ENCODE measurements around the gene SERGEF.

The SERGEF gene

DNA sequence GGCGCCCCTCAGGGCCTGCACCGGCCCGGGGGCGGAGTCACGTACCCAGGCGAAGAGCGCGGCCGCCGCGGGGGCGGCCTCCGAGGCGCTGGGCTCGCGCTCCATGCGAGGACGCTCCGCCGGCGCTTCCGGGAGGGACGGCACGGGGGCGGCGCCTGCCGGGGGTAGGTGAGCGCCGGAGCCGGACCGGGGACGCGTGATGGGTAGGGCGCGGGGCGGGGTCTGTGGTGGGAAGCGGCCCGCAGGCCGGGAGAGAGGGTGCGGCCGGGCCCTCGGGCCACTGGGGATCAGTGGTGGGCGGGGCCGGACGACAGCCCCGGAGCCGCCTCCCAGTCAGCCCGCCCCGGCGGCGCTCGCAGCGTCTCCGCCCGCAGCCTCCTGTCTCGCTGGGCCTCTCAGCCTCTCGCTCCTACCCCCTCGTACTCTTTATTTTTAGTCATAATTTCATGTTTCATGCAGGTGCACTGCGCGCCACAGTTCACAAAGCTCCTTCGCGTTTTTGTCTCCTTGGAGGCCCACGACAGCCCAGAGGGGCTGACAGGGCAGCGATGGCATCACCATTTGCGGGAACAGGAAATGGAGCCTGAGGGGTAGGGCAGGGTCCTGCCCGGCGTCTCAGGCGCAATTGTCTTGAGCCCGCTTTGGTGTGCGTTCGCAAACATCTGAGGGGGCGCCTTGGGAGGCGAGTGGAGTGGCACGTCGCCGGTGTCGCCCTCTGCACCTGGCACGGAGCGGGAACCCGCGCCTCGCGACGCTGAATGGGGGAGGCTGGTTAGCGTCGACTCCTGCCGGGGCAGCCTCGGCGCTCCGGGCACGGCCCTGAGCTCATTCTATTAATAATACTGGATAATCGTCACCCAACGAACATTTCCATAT is at the start of gene SERGEF:
Gene SERGEF (minus strand): TSS at position 142 of the 876 bp plus-strand sequence. CDS start 37 bp downstream, at position 105.
- peak; percentile 93 to 94 for DNase-seq (ENCODE audit: low read depth in 2 of 2)

DNA sequence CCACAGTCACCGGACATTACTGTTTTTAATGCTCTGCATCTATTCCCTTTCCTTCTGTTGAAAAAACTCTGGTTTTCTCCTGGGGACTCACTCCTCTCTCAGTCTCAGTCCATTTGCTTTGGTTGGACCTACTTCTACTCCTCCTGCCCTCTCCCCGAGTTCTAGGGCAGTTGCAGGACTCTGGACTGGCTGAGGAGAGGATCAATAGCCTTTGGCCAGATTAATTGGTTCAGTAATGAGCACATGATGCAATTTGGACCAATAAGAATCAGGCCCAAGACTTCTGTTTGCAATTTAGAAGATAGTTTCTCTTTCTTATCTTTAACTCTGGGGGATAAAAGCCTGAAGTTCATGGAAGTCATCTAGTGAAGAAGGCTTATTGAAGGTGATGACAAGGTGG is 48.5 kb upstream of the SERGEF start:
- DNase-seq (ENCODE audit: low read depth in 2 of 2), result no peak

DNA sequence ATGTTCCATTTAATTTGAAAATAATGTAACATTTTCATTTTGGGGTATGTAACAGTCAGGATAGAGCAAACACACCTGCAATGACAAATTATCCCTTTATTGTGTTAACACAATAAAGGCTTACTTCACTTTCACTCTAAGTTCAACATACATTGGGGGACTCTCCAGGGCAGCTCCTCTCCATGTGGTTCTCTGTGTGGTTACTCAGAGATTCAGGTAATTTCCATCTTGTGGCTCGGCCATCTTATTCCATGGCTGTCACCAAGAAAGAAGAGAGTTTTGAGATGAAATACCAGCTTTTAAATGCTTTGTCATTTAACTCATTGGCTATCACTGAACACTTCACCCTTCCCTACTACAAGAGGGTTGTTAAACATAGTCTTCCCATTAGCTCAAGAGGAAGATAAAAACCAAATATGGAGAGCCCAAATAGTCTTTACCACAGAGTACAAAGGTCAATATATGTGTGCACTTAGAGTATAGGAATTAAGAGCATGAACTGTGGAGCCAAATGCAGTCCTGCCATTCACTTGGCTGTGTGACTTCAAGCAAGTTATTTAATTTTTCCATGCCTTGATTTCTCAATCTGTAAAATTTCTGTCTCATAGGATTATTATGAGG is 43.8 kb upstream of the SERGEF start:
- no peak for DNase-seq (ENCODE audit: low read depth in 2 of 2)

DNA sequence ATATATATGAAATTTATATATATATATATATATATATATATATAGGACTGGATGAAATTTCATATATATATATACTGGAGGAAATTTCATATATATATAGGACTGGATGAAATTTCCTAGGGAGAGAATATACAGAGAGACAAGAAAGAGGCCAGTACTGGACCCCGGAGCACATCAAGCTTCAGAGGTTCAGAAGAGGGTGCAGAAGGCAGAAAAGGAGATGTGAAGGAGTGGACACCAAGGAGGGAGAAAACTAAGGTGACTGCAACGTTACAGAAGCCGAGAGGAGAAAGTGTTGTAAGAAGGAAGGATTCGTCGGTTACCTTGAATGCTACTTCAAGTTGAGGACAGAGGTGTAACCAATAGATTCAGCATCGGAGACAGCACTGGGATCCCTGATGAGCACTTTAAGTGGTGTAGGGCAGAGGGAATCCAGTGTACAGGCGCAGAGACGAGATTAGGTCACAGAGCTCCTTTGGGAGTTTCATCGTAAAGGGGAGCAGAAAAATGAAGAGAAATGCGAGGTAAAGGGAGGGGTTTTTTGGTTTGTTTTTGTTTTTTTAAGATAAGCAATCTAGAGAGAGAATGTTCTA is 41.8 kb upstream of the SERGEF start:
- no peak for DNase-seq (ENCODE audit: low read depth in 2 of 2)

DNA sequence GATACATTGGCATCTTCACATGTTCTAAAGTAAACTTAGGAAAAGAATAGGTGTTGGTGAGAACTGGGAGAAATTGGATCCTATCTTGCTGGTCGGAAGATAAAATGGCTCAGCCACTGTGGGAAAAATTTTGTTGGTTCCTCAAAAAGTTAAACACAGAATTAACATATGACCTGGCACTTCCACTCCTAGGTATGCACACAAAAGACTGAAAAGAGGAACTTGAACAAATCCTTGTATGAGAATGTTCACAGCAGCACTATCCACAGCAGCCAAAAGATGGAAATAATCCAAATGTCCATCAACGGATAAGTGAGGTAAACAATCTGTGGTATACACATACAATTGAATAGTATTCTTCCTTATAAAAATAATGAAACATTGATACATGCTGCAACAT is 38.0 kb upstream of the SERGEF start:
- no peak for DNase-seq (ENCODE audit: low read depth in 2 of 2)

DNA sequence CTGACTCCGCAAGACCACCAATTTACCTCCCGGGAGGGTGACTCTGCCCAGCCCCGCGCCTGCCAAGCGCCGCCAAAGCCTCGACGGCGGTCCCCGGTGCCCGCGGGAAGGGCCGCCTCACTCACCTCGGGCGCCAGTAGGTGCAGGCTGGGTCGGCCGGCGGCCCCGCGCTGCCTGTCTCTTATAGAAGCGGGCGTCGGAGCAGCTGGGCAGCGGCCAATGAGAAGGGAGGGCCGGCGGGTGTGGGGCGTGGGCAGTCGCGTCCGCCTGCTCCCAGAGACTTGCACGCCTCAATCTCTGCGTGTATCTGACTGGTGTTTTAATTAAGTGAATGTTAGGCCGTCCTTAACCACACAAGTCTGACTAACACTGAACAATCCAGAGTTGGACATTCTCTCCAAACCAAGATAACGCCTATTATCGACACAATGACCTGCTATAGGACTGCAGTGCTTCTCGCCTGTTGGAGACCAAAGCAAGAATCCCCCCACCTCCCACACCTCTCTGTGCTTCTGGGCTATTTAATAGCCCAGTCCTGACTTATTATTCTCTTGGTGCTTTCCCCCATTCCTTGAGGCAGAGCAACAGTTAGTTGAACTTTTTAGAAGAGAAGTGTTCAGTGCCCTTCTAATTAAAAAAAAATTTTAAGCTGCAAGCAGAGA is 33.4 kb upstream of the SERGEF start, which contains the start of gene TPH1:
Gene TPH1 (minus strand): TSS at position 154 of the 662 bp plus-strand sequence. CDS start 5,507 bp downstream, outside the sequence.
- no peak for DNase-seq (ENCODE audit: low read depth in 2 of 2)

DNA sequence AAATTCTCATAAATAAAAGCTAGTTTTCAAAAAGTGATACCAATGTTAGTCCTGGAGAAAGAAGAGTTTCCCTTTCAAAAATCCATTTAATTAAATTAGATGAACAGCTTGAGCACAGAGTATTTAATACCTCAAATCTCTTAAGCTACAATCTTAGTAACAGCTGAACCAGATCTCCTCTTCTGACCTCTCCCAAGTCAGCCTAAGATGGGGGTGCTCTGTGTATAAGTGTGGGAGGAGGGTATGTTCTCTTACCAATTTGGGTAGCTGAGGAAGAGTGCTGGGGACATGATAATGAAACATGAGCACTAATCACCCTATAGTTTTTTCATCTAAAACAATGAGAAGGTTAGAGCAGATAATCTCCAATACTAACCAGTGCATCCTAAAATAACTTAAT is 23.6 kb upstream of the SERGEF start:
- DNase-seq (ENCODE audit: low read depth in 2 of 2), result no peak

DNA sequence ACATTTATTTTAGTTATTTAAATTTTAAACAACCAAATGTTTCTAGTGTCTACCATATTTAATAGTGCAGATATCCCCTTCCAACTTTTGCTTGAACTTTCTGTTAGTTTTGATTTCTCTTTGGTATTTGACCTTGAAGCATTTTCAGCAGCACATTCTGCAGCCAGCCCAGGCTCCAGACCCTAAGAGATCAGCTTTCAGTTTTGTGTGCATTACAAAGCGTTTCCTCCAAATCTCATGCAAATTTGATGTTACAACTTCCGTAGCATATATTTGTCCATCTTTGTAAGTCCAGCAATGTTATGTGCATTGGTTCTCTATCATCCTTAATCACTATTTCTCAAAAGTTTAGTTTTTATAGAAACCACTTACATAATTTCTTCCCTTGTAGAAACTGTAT is 14.6 kb upstream of the SERGEF start:
- DNase-seq (ENCODE audit: low read depth in 2 of 2), result no peak

DNA sequence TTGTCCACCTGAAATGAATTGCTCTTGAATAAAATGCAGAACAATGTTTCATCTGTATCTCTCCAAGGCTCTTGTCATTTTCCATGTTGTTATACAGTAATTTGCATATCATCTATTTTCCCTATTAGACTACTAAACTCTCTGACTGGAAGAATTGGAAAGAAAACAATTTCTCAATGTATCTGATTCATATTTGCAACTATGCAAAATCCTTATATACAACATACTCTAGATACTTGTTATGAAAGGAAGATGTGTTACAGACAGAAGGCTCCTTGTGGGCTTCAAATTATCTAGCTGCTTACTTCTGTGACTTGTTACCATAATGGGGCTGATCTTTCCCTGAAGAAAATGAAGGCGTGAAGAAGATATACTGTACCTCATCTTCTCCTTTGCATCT is 9.6 kb upstream of the SERGEF start:
- DNase-seq (ENCODE audit: low read depth in 2 of 2), result no peak

DNA sequence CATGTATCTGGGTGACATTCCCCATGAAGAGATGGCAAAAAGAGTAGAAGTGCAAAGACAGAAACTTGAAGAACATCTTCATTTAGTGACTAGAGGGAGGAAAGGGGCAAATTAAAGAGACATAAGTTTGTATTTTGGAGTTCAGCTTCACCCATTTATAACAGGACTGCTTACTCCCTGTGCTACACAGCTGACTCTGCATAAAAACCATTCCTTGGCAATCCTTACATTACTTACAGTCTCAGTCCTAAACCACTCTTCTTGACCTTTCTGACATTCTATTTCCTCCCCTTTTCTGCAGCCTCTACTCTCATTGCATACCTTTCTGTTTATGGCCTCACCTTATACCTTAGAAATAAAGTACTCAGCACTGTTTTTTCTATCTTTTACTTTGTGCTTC is 6.8 kb upstream of the SERGEF start:
- no peak for DNase-seq (ENCODE audit: low read depth in 2 of 2)

DNA sequence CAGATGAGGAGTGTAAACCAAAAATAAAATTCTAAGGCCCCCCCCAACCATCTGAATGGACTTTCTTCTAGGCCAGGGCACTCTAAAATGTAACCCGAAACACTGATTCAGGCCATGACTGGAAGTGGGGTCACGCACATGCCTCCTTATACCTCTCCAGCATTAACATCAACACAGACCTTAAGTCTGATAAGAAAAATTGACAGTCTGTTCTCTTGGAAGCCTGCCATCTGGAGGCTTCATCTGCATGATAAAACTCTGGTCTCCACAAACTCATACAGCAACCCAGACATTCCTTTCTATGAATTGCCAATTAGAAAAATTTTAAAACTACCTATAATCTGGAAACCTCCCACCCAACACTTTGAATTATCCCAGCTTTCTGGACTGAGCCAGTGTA is 3.9 kb upstream of the SERGEF start:
- DNase-seq (ENCODE audit: low read depth in 2 of 2), result no peak

DNA sequence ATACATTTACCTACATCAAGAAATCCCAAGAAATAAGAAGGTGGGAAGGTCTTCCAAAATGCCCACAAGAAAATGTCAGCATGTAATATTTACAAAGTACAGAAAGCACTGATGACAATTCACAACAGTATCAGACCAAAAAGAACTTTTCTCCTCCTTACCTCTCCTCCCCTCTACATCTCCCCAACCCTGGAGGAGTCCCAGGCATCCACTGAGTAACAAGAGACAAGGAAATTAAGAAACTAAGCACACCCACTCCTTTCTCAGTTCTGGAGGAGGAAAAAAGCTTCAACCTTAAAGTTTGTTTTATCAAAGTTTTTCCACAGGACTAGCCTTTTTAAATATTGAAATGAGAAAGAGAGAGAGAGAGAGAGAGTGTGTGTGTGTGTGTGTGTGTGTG is 2.0 kb upstream of the SERGEF start:
- DNase-seq (ENCODE audit: low read depth in 2 of 2), result no peak

DNA sequence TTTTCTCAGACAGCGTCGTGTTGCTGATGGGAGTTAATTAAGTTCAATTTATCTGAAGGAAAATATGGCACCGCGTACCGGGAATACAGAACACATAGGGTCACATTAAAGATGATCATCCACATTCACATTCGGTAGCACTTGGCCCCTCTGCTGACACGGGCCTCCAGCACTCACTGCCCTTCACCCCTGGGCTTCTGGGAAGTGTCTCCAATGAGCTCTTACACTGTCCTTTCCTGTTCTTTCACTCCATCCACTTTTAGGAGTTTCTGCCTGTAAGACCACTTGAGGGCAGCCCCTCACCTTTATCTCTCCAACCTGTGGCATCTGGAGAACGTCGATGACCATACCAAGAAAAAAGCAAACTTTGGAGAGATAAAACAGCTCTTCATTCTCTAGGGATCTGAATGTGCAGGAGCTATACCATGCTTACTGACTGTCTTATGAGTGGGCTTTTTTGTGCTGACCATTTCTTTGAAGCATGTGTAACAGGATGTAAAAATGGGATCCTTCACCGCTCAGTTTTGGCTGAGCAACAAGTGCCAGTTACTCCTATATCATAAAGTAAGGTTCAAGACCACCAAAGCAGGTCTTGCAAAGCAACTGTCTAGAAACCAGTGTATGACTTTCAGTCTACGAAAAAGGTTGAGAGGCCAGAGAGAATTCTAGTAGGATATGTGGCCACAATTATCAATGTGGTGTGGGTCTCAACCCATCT is 1.1 kb upstream of the SERGEF start:
- no peak for DNase-seq (ENCODE audit: low read depth in 2 of 2)

DNA sequence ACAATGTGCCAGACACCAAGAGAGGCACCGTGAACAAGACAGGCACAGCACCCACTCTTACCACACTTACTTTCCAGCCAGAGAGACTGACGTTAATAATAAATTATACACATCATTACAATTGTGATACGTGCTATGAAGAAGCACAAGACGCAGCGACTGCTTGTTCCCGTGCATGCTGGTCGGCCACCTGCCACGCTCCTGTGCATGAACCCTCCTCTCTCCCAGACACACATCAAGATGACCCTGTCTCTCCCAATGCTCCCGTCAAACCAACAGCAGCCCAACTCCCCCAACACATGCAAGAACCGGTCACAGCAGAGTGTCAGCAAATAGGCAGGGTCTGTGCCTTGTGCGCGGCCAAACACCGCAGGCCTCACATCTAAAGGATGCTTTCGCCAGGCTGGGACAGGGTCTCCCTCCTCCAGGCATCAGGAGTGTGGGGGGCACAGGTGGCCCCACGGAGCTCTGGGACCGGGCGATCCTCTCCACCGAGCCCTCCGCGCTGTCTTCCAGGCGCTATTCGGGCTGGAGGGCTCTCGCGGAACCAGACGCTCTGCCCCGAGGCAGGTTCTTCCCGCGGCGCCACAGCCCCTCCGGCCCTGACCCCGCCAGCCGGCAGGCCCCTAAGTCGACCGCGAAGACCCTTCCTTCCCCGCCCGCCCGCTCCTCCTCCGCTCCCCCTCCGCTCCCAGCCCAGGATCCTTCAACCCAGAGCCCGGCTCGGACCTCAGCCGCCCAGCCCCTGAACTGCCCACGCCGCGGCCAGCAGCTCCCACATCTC is 533 bp downstream of the SERGEF start:
- no peak for DNase-seq (ENCODE audit: low read depth in 2 of 2)

DNA sequence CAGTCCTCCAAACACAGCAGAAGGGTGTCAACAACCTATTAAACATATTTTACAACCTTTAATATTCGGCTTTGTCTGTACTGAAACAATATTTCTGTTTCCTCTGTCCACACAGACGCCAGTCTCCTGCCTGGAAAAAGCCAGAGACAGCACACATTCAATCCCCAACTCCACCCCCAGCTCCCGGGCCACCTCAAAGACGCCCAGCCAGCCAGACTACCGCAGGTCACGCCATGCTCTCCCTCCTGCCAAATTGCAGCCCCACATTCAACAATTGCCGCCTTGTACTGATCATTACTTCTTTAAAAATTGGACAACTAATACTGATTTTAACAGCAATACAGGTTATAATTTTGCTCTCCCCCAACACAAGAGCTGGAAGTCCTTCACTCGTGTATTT is 1.2 kb downstream of the SERGEF start:
- no peak for DNase-seq (ENCODE audit: low read depth in 2 of 2)

DNA sequence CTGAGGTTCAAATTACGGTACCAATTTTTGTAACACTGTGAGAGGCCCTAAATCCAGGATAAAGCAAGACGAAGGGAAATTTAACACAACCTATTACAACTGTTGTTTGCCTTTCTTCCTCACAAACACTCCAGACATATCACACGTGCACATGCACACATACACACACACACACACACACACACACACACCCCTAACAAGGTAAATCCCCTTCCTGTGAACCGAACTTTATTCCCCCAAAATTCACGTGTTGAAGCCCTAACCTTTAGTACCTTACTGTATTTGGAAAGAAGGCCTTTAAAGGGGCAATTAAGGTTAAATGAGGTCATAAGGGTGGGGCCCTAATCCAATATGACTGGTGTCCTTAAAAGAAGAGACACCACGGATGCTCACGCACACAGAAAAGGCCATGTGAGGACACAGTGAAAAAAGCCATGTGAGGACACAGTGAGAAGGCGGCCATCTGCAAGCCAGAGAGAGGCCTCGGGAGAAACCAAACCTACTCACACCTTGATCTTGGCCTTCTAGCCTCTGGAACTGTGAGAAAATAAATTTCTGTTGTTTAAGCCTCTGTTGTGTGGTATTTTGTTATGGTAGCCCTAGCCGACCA is 1.8 kb downstream of the SERGEF start:
- no peak for DNase-seq (ENCODE audit: low read depth in 2 of 2)

DNA sequence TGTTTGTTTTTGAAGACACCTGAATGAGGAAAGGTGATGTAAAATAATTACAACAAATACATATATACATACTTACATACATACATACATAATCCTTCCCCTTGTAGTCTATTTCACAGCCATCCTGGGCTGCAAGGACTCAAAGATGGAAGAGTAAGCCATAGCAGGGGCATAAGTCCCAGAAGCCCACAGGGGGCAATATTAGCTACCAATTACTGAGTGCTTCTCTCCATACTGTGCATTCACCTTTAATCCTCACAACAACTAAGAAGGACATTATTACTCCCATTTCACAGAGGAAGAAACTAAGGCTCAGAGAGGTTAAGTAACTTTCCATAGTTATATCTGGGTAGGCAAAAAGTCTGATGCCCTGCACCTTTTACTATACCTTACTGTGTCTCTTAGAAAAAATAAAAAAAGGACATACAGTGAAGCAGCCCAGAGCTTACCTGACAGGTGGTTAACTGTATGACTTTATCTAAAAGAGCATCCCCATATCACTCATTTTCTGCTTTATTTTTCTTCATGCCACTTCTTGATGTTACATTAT is 2.7 kb downstream of the SERGEF start:
- no peak for DNase-seq (ENCODE audit: low read depth in 2 of 2)

DNA sequence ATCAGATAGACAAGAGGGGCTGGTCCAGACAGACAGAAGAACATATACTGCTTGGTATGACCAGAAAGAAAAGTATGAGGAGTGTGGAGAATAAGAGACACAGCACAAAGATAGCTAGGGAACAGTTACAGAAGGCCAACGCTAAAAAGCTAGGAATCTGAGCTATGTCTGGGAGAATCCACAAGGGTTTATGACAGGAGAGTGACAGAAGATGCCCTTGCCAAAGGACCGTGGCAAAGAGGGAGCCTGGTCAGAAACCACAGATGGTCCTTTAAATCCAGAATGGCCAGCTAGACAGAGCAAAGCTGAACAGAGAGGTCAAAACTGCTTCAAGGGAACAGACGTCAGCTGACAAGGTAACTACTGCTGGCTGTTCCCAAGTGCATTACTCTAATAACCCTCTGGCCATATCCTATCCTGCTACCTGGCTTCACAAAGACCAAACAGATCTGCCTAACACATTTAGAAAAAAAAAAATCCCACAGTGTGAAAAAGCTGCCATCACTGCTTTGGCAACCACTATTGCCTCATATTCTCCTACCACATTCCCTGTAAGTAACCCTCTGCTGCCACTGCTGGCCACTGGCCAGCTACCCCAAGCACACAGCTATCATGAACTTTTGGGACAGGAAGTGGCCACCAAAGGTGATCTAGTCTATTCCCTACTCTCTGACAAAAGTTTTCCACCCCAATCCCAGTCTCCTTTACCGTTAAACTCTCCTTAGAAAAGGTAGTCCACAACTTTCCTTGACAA is 7.3 kb downstream of the SERGEF start:
- no peak for DNase-seq (ENCODE audit: low read depth in 2 of 2)

DNA sequence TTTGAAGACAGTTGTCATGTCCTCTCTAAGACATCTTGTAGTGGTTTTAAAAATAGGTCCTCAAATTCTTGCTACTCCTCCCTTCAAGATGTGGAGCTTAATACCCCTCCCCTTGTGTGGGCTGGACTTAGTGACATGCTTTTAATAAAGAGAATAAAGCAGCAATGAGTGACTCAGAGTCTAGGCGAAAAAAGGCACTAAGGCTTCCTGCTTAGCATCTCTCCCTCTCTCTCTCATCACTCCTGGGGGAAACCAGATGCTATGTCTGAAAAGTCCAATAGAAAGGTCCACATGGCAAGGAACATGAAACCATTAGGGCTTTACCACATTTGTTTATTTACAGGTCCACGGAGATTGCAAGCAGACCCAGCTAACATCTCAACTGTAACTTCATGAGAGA is 11.7 kb downstream of the SERGEF start:
- DNase-seq (ENCODE audit: low read depth in 2 of 2), result no peak

Data from stimulated activated CD8-positive, alpha-beta memory T cell treated with anti-CD3 and anti-CD28 coated beads, Interleukin-15, amount 100 ng/mL, for 48 hours (primary cell).